ENCODE data around the gene KRTAP10-12.

KRTAP10-12 gene

DNA sequence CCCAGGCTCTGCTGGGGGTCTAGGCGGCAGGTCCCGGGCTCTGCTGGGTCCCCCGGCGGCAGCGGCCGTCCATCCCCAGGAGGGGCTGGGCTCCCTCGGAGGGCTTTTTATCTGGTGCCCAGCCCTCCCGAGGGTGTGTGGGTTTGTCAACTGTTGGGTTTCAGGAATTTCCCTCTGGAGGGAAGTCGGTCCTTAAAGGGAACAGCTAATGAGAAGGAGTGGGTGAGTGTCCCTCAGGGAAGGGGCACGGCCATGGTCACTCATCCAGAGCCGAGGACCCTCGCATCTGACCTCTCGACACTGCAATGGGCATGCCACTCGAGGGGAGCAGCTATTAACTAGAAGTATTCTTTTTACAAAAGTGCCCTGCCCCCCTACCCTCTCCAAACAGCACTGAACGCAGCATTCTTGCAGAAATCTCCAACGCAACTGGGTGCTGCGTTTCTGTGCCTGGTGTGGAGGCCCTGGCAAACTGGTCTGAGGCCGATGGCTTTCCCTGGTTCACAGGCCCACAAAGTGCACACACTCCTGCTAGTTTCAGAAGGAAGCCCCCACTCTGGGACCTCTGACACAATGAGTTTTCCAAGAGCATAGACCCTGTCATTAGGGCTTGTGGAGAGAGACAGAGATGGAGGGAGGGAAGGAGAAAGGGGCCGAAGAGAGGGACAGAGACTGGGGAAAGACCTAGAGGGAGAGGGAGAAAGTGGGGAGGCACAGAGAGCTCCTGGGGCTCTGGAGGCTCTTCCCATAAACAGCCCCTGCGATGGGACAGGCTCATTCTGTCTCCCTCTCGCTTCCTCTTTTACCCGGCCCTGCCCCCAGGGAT lies 15.4 kb downstream of the KRTAP10-12 start:
- no peak for DNase-seq (ENCODE audit: low read depth)

GRCh38 chr21:44713130-44713529 lies 16.2 kb downstream of the KRTAP10-12 start:
- no peak for DNase-seq (ENCODE audit: low read depth)

DNA sequence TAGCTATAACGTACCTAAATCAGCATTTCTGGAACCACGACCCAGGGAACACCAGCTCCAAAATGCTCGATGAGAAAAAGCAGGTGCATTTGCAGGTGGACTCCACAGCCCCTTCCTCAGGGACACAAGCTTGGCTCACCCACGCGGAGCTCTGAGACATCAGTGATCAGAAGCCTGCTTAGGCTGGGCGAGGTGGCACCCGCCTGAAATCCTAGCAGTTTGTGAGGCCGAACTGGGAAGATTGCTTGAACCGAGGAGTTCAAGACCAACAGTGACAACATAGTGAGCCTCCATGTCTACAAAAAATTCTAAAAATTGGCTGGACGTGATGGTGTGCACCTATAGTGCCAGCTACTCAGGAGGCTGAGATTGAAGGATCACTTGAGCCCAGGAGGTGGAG lies 16.9 kb downstream of the KRTAP10-12 start:
- DNase-seq (ENCODE audit: low read depth), result no peak

GRCh38 chr21:44714905-44715304 lies 17.9 kb downstream of the KRTAP10-12 start:
- DNase-seq (ENCODE audit: low read depth), result no peak

DNA sequence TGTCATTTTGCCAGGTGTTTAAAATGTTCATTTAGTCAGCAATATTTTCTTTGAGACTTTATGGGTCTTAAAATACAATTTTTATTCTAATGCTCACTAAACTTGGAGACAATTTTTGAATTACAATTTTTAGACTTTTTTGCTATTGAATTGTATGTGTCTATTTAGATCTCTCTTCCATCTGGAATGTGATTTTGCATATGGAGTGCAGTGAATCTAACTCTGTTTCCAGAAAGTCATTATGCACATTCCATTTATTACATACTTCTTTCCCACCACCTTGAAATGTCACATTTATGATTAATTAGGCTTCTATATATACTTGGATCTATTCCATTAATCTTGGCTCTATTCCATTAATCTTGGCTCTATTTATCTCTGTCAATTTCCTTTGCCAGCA lies 20.0 kb downstream of the KRTAP10-12 start:
- DNase-seq (ENCODE audit: low read depth), result no peak

DNA sequence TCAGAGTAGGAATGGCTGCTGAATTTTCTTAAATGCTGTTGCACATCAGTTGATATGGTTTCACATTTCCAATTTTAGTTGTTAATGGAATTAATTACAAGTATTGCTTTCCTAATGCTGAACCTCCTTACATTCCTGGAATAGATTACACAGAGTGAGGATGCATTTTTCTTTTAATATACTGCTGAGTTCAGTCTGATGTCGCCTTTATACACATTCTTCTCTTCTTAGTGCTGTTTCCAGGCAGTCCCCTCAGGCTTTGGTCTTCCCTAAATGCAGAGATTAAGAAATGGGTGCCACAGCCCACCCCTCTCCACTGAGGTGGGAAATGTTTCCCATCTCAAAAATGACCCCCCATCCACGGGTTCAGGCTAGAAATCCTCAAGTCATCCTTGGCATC lies 21.1 kb downstream of the KRTAP10-12 start:
- DNase-seq (ENCODE audit: low read depth), result no peak

DNA sequence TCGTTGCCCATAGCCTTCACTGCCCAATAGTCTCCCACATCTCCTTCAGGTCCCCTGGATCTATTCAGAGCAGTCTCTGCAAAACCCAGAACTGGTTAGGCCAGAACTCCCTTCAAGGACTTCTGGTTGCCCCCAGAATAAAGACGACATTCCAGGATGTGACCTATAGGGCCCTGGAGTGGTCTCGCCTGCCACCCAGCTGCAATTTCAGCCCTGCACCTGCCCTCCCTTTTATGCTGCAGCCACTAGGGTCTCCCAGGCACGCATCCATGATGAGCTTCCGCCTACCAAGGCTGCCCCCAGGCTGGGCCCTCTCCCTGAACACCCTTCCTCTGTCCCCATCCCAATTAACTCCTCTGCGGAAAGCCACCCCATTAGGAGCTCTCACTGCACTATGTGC lies 21.6 kb downstream of the KRTAP10-12 start:
- DNase-seq (ENCODE audit: low read depth), result no peak

GRCh38 chr21:44720170-44720569 lies 23.2 kb downstream of the KRTAP10-12 start:
- no peak for DNase-seq (ENCODE audit: low read depth)

DNA sequence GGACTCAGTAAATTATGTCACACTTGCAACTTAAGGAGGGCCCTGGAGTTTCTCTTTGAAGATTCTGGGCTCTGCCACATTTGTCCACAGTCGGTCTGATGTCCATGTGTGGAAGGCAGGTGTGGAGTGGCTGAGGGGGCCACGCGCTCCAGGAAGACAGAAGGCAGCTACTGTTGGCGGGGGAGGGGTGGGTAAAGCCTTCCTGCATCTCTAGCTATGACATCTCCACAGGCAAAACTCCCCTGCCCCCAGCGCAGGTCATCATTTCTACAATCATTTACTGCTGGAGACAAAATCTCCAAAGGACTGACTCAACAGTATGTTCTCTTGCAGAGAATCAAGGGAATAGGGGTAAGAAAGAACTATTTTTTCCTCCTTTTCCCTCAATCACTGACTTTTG lies 25.8 kb downstream of the KRTAP10-12 start:
- no peak for DNase-seq (ENCODE audit: low read depth)

DNA sequence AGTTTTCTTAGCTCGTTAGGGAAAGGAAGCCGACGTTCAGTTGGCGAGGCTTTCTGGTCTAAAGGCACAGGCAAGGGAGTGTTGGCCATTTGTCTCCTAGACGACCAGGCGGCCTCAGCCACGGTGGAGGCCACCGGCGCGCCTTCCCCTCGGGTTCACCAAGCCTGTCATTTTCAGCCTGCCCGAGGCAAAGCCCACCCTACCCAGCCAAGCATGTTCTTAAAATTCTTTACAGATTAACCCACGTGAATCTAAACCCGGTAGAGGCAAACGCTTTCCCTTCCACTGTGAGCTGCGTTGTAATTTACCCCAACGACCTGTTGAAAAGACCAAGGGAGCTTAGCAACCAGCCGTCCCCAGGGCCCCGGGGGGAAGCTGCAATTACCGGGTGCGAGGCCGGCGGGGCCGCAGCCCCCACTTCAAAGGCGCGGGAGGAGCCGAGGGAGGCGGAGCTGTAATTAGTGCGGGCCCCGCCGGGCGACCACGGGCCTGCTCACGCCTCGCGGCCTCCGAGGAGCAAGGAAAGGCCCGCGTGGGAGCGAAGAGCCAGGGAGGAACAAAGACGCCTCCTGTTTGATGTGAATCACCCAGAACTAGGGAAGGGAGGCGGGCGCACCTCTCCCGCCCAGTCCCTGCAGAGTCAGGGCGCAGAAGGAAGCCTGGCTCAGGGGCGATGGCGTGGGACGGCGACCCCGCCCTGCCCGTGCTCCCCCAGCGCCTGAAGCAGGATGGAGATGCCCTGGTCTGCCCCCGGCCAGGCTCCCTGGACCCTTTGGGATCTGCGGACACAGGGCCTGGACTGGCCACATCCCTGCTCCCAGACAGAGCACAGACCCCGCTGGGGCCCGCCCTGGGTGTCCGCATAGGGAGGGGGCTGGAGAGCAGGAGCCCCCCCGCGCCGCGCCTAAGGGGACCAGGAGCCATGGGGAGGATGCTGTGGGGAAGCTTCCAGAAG lies 26.5 kb downstream of the KRTAP10-12 start:
- no peak for DNase-seq (ENCODE audit: low read depth)

GRCh38 chr21:44724196-44724595 lies 27.2 kb downstream of the KRTAP10-12 start:
- DNase-seq (ENCODE audit: low read depth), result no peak

DNA sequence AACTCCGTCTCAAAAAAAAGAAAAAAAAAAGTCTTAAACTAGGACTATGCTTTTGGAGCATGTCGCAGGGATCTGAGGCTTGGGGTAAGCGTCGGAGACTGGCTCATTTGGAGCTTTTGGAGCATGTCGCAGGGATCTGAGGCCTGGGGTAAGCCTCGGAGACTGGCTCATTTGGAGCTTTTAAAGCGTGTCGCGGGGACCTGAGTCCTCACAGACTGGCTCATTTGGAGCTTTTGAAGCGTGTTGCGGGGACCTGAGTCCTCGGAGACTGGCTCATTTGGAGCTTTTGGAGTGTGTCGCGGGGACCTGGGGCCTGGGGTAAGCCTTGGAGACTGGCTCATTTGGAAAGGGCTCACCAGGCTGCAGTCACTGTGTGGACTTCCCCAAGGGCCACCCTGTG lies 28.0 kb downstream of the KRTAP10-12 start:
- no peak for DNase-seq (ENCODE audit: low read depth)

DNA sequence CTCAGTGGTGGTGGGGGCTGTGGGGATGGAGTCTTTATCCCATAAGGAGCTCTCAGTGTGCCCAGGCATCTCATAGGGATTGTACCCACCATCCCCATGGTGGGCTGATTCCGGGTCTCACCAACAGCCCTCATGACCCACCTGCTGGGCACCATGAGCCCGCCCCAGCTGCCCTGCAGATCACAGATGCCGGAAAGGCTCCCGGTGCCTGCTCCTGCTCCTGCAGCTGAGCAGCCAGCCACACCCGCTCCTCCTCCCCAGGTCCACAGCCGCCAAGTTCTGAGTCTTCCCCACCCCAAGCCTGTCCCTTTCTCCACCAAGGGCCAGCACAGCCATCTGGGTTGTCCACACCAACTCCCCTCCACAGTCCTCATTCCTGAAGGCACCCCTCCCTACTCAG lies 29.9 kb downstream of the KRTAP10-12 start:
- DNase-seq (ENCODE audit: low read depth), result no peak

GRCh38 chr21:44727321-44727720 lies 30.3 kb downstream of the KRTAP10-12 start:
- no peak for DNase-seq (ENCODE audit: low read depth)

- DNase-seq (ENCODE audit: low read depth), result no peak
Measured at GRCh38 chr21:44727757-44728156, 30.8 kb downstream of the KRTAP10-12 start.

DNA sequence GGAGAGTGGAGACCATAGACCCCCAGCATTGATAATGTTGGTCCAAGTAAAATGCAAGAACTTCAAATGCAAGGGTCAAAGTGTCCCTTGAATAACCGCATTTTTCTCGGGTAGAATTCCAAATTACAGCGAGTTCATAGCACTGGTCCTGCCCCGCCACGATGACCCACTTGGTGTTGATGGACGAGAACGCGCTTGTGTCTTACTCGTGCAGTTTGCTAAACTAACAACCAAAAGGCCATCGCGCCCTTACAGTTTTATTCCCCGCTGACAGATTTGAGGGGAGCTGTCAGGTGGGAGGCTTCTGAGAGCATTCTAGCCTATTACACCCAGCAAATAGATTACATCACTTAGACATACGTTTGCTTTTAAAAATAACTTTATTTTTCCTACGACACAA lies 31.7 kb downstream of the KRTAP10-12 start:
- no peak for DNase-seq (ENCODE audit: low read depth)

- no peak for DNase-seq (ENCODE audit: low read depth)
Measured at GRCh38 chr21:44729336-44730027, 32.5 kb downstream of the KRTAP10-12 start.

GRCh38 chr21:44730028-44730395 lies 33.0 kb downstream of the KRTAP10-12 start:
- DNase-seq (ENCODE audit: low read depth), result no peak

DNA sequence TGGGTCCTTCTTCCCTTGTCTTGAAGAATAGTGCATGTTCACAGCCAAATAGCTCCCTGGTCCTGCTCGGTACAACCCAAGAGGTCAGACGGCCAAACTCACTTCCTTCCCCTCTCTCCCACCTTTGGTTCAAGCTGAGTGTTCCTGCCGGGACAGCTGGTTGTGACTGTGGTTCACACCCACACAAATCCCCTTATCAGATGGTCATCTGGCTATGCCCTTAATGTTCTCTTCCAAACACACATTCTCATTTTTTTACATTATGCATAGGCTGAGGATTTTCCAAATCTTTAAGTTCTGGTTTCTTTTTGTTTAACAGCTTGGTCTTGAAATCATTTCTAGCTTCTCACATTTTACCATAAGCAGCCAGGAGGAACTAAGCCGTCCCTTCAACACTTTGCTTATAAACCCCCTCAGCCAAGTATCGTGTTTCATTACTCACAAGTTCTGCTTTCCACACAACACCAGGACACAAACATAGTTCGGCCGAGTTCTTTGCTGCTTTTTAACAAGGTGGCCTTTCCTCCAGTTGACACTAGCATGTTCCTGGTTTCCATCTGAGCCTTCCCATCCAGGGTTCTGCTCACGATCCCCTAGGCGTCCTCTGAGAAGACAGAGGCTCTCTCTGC lies 34.1 kb downstream of the KRTAP10-12 start:
- no peak for DNase-seq (ENCODE audit: low read depth)

- DNase-seq (ENCODE audit: low read depth), result no peak
Measured at GRCh38 chr21:44732263-44732662, 35.3 kb downstream of the KRTAP10-12 start.

GRCh38 chr21:44732956-44733355 lies 36.0 kb downstream of the KRTAP10-12 start:
- DNase-seq (ENCODE audit: low read depth), result no peak
